Parathyroid adenoma (tissue), 2 donors: ENCODE results near the gene STX16.

Source experiments
- H2AFZ ChIP-seq: fragments of 300-600 bp; sonication (generic); one replicate; pipeline ENCODE4 v1.7.0; 2017; ENCODE audit warnings: antibody characterized with exemption, mild to moderate bottlenecking
- H3K27ac ChIP-seq: fragments of 300-600 bp; sonication (generic); one replicate; pipeline ENCODE4 v1.7.0; 2017
- H3K27me3 ChIP-seq: fragments of 300-600 bp; sonication (generic); one replicate; pipeline ENCODE4 v1.7.0; 2017; ENCODE audit warnings: low read length; ENCODE audit not compliant: control insufficient read depth, insufficient read depth
- H3K36me3 ChIP-seq: fragments of 300-600 bp; sonication (generic); one replicate; pipeline ENCODE4 v1.7.0; 2017; ENCODE audit warnings: low read length; ENCODE audit not compliant: control insufficient read depth, insufficient read depth
- H3K4me1 ChIP-seq: fragments of 300-600 bp; sonication (generic); one replicate; pipeline ENCODE4 v1.7.0; 2017; ENCODE audit warnings: control low read depth
- H3K4me2 ChIP-seq: fragments of 300-600 bp; sonication (generic); one replicate; pipeline ENCODE4 v1.7.0; 2017; ENCODE audit warnings: low read length
- H3K4me3 ChIP-seq: fragments of 300-600 bp; sonication (generic); one replicate; pipeline ENCODE4 v1.7.0; 2017; ENCODE audit warnings: low read depth, low read length
- H3K79me2 ChIP-seq: fragments of 300-600 bp; sonication (generic); one replicate; pipeline ENCODE4 v1.7.0; 2017; ENCODE audit warnings: control low read depth
- H3K9ac ChIP-seq: fragments of 300-600 bp; sonication (generic); one replicate; pipeline ENCODE4 v1.7.0; 2017; ENCODE audit warnings: mild to moderate bottlenecking
- H3K9me3 ChIP-seq: fragments of 300-600 bp; sonication (generic); one replicate; pipeline ENCODE4 v1.7.0; 2017; ENCODE audit warnings: low read length; ENCODE audit not compliant: control insufficient read depth
- CTCF ChIP-seq: fragments of 300-600 bp; sonication (generic); IDR thresholded peaks from one replicate; pipeline ENCODE4 v1.7.0; 2017; ENCODE audit warnings: antibody characterized with exemption, mild to moderate bottlenecking
- donor health status: primary hyperparathyroidism.

The STX16 gene

DNA sequence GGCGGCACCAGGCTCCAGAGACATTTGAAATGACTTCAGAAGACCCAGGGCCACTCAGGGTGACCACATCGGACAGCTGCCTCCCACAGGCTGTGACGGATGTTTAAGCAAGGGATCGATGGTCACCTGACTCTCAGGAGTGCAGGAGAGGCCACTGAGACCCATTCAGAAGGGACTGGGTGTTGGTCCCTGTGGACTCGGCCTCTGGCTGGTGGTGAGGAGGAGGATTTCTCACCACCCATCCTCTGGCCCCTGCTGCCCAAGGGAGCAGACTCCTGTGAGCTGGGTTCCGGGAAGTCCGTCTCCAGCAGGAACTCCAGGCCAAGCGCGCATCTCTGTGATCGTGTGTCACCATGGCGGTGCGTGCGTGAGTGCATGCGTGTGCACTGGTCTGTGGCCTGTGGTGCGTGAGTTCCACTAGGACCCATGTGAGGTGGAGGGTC, 67.1 kb downstream of the STX16 start:
- Histone ChIP-seq H3K9me3 (no peaks in the 10 kb centered on the region), H3K36me3 (no peaks in the 10 kb centered on the region), H3K27ac (no peak overlapping the region), H3K4me3 (no peak overlapping the region), H3K79me2 (no peaks in the 10 kb centered on the region), H3K9ac (no peak overlapping the region), H3K4me1 (no peaks in the 10 kb centered on the region), H3K4me2 (no peak overlapping the region), H3K27me3 (no peaks in the 10 kb centered on the region), H2AFZ (no peak overlapping the region)
- no peak for TF ChIP-seq CTCF

DNA sequence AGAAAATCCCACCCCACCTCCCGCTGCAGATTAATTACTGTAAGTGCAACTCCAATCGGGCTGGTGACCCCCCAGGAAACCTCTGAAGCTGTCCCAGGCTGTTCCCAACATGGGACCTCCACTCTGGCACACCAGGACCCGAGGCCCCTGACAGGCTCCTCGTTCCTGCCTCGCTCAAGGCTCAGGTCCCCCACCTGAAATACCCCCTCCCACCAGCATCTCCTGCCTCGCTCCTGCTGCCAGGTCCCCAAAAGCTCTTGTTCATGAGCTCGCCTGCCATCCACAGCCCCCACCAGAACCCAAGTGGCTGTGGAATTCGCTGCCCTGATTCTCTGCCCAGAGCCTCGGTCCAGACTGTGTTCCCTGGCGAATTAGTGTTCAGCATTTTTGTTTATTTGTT, 67.6 kb downstream of the STX16 start:
- H3K4me1 ChIP-seq = no peaks in the 10 kb centered on the region
- no peak overlapping the region for H3K4me2 ChIP-seq
- H3K4me3 ChIP-seq = no peak overlapping the region
- no peak overlapping the region for H3K9ac ChIP-seq
- no peaks in the 10 kb centered on the region for H3K27me3 ChIP-seq
- no peaks in the 10 kb centered on the region for H3K79me2 ChIP-seq
- H3K27ac ChIP-seq = no peak overlapping the region
- TF ChIP-seq CTCF = no peak
- H3K9me3 ChIP-seq = no peaks in the 10 kb centered on the region
- no peak overlapping the region for H2AFZ ChIP-seq
- H3K36me3 ChIP-seq = no peaks in the 10 kb centered on the region

DNA sequence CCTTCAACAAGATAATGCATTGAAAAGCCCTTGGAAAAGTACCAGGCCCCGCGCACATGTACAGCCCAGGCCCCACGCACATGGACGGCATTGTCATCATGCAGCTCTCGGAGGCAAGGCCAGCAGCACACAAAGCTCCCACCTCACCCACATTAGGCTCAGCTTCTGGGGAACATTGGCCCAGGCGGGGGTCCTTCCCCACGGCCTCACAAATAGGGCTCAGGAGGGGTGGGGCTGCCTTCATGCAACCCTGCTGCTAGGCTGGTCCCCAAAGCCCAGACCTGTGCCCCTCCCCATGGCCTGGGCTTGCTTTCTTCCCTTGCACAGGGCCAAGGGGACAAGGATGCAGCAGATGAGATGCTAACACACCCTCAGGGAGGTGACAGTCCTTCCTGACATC, 68.2 kb downstream of the STX16 start:
- Histone ChIP-seq H3K79me2 (no peaks in the 10 kb centered on the region), H3K4me3 (no peak overlapping the region), H3K9ac (no peak overlapping the region), H3K4me2 (no peak overlapping the region), H3K27ac (no peak overlapping the region), H3K9me3 (no peaks in the 10 kb centered on the region), H3K4me1 (no peaks in the 10 kb centered on the region), H3K27me3 (no peaks in the 10 kb centered on the region), H3K36me3 (no peaks in the 10 kb centered on the region), H2AFZ (no peak overlapping the region)
- TF ChIP-seq CTCF = no peak

DNA sequence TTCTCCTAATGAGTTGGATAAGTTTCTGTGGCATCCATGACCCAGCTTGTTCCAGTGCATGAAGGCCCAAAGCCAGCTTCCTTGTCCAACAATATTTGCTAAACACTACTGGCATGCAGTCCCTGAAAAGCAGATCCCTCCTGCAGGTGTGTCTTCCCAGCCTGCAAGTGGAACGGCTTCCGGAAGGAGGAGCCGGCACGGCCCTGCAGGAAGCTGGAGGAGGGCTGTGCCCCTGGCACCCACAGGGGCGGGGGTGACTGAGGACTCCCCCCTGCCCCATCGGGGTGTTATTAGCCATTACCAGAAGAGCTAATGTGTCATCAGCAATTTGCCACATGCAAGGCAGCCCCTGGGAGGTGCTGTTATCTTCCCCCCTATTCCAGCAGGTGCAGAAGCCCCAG, 68.9 kb downstream of the STX16 start:
- Histone ChIP-seq H3K27ac (no peak overlapping the region), H3K4me1 (no peaks in the 10 kb centered on the region), H2AFZ (no peak overlapping the region), H3K9ac (no peak overlapping the region), H3K4me3 (no peak overlapping the region), H3K36me3 (no peaks in the 10 kb centered on the region), H3K9me3 (no peaks in the 10 kb centered on the region), H3K79me2 (no peaks in the 10 kb centered on the region), H3K4me2 (no peak overlapping the region), H3K27me3 (no peaks in the 10 kb centered on the region)
- TF ChIP-seq CTCF = no peak

DNA sequence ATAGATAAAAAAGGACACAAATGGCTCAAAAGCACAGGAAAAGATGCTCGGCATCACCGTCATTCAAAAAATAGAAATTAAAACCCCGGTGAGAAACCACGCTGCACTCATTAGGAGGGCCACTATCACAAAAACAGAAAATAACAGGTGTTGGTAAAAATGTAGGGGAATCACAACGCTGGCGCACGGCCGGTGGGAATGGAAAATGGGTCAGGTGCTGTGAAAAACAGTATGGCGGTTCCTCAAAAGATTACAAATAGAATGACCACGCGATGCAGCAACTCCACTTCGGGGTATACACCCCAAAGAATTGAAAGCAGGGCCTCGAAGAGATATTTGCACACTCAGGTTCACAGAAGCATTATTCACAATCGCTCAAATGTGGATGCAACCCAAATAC, 69.8 kb downstream of the STX16 start:
- TF ChIP-seq CTCF = no peak
- no peaks in the 10 kb centered on the region for H3K36me3 ChIP-seq
- no peaks in the 10 kb centered on the region for H3K4me1 ChIP-seq
- H3K4me2 ChIP-seq = no peak overlapping the region
- no peaks in the 10 kb centered on the region for H3K27me3 ChIP-seq
- H2AFZ ChIP-seq = no peak overlapping the region
- no peaks in the 10 kb centered on the region for H3K79me2 ChIP-seq
- H3K4me3 ChIP-seq = no peak overlapping the region
- H3K27ac ChIP-seq = no peak overlapping the region
- no peak overlapping the region for H3K9ac ChIP-seq
- H3K9me3 ChIP-seq = no peaks in the 10 kb centered on the region
